Endodermal cell (in vitro differentiated cells): Measurements from ENCODE around the gene ABCB1. TPM values are rescaled to one million over a fixed set of nuclear protein-coding genes. Genes with fewer than 3 reads are reported as not detected.
A peak's percentile ranks its signal among the peaks of the same experiment; 100 is the strongest.

Experiments
- DNase-seq: peaks from one replicate; pipeline ENCODE4 v3.0.0-alpha.2; 2017
- H3K27ac ChIP-seq: 2 replicates; pipeline ENCODE4 v1.5.1; 2013; ENCODE audit warnings: mild to moderate bottlenecking, low read depth, low read length, moderate library complexity
- H3K27me3 ChIP-seq: 2 replicates; pipeline ENCODE4 v1.6.1; 2013; ENCODE audit warnings: mild to moderate bottlenecking, low read length, moderate library complexity; ENCODE audit not compliant: insufficient read depth, control insufficient read depth, poor library complexity, severe bottlenecking
- H3K36me3 ChIP-seq: 2 replicates; pipeline ENCODE4 v1.7.0; 2013; ENCODE audit warnings: mild to moderate bottlenecking, low read length, moderate library complexity; ENCODE audit not compliant: control insufficient read depth, insufficient read depth
- H3K4me1 ChIP-seq: one replicate; pipeline ENCODE4 v1.7.0; 2013; ENCODE audit warnings: low read length; ENCODE audit not compliant: control insufficient read depth, insufficient read depth
- H3K4me3 ChIP-seq: 2 replicates; pipeline ENCODE4 v1.5.1; 2013; ENCODE audit warnings: mild to moderate bottlenecking, low read length, moderate library complexity
- H3K9ac ChIP-seq: 2 replicates; pipeline ENCODE4 v1.6.1; 2013; ENCODE audit warnings: mild to moderate bottlenecking, low read length, moderate library complexity; ENCODE audit not compliant: poor library complexity, severe bottlenecking; ENCODE audit errors: extremely low read depth
- H3K9me3 ChIP-seq: 2 replicates; pipeline ENCODE4 v1.6.1; 2013; ENCODE audit warnings: mild to moderate bottlenecking, low read length, moderate library complexity; ENCODE audit not compliant: control insufficient read depth
- H3K27ac Mint-ChIP-seq: 2 replicates; pipeline ENCODE4 v1.8.0; 2020; ENCODE audit warnings: mixed read lengths
- H3K27me3 Mint-ChIP-seq: 2 replicates; pipeline ENCODE4 v1.8.0; 2021; ENCODE audit warnings: mild to moderate bottlenecking, mixed read lengths; ENCODE audit not compliant: insufficient read depth
- H3K36me3 Mint-ChIP-seq: 2 replicates; pipeline ENCODE4 v1.8.0; 2020; ENCODE audit warnings: low read depth, mixed read lengths
- H3K4me1 Mint-ChIP-seq: 2 replicates; pipeline ENCODE4 v1.8.0; 2020; ENCODE audit warnings: mixed read lengths
- H3K4me3 Mint-ChIP-seq: 2 replicates; pipeline ENCODE4 v1.8.0; 2020; ENCODE audit warnings: mild to moderate bottlenecking, moderate library complexity, mixed read lengths
- H3K9me3 Mint-ChIP-seq: 2 replicates; pipeline ENCODE4 v1.8.0; 2020; ENCODE audit warnings: mild to moderate bottlenecking, mixed read lengths
- CTCF ChIP-seq: fragments of 200-600 bp; sonication (generic); conservative IDR thresholded peaks from 2 replicates; pipeline ENCODE4 v1.5.0; 2021; ENCODE audit warnings: antibody characterized with exemption, mild to moderate bottlenecking
- WGBS, 2 experiments: methylation state at CpG; one replicate each; pipeline versions ENCODE4 v1.1.5 to v1.1.7; 2013; ENCODE audit warnings: missing lambda C conversion rate in 2 of 2, mixed read lengths in 1 of 2; ENCODE audit not compliant: insufficient coverage in 1 of 2, insufficient read length in 1 of 2; 5-methylcytosine and 5-hydroxymethylcytosine counted together
- total RNA-seq, 2 donors: library from RNA; stranded (reverse); fragmentation: NEBNext Ultra II Directional in 1 of 2; extraction: Animal tissue kit (Norgen Biotek cat#: 25700) in 1 of 2; gene quantifications; 2 replicates in 1 of 2; 3 replicates in 1 of 2; pipeline ENCODE4 v1.2.1, GENCODE V29; 2021

The ABCB1 gene
- total RNA-seq, 2 donors from 2014 or later, result 0.07 TPM; not detected in 1

- peaks cover 51% of the 10 kb centered on the region for H3K27me3 ChIP-seq
Observed at GRCh38 chr7:87476179-87476557, 124.5 kb downstream of the ABCB1 start.

GRCh38 chr7:87475359-87476178, 125.1 kb downstream of the ABCB1 start, which contains the start of gene ABCB4:
Gene ABCB4 (minus strand): TSS chr7:87475680. CDS start chr7:87475465, 215 bp downstream.
- Histone ChIP-seq H3K27me3 (peaks cover 51% of the 10 kb centered on the region), H3K9me3 (no peaks in the 10 kb centered on the region), H3K27ac (no peak within 1 kb of the TSS), H3K36me3 (no peaks in the 10 kb centered on the region), H3K9ac (no peak within 1 kb of the TSS), H3K4me1 (no peaks in the 10 kb centered on the region), H3K4me3 (peak within 1 kb of the TSS; percentile 68)
- peaks cover 8% of the 10 kb centered on the region for H3K4me1 Mint-ChIP-seq
- no peak for TF ChIP-seq CTCF
- H3K4me3 Mint-ChIP-seq, result peak within 1 kb of the TSS; percentile 50
- H3K27ac Mint-ChIP-seq, result no peak within 1 kb of the TSS
- 15 to 40% methylated on average over 25 to 80 of the region's 80 CpGs for WGBS, 2 experiments
- peaks cover 44% of the 10 kb centered on the region for H3K27me3 Mint-ChIP-seq
- DNase-seq, result peak; percentile 60
- no peaks in the 10 kb centered on the region for H3K9me3 Mint-ChIP-seq
- no peaks in the 10 kb centered on the region for H3K36me3 Mint-ChIP-seq

More at GRCh38 chr7:87476179-87476557, 124.5 kb downstream of the ABCB1 start:
- no peak for DNase-seq
- H3K9me3 ChIP-seq, result no peaks in the 10 kb centered on the region
- no peak overlapping the region for H3K9ac ChIP-seq
- Mint-ChIP-seq H3K4me1 (peaks cover 8% of the 10 kb centered on the region), H3K9me3 (no peaks in the 10 kb centered on the region), H3K27ac (no peak overlapping the region), H3K4me3 (peak overlapping the region; percentile 48), H3K36me3 (no peaks in the 10 kb centered on the region), H3K27me3 (peaks cover 44% of the 10 kb centered on the region)
- H3K27ac ChIP-seq, result no peak overlapping the region
- H3K4me3 ChIP-seq, result no peak overlapping the region
- no peaks in the 10 kb centered on the region for H3K36me3 ChIP-seq
- no peaks in the 10 kb centered on the region for H3K4me1 ChIP-seq
- no peak for TF ChIP-seq CTCF
- 82 to 94% methylated on average over 6 to 8 of the region's 8 CpGs for WGBS, 2 experiments

GRCh38 chr7:87474533-87475358, 125.9 kb downstream of the ABCB1 start:
- Histone ChIP-seq H3K9me3 (no peaks in the 10 kb centered on the region), H3K27me3 (peaks cover 51% of the 10 kb centered on the region), H3K4me3 (peak overlapping the region; percentile 68), H3K36me3 (no peaks in the 10 kb centered on the region), H3K9ac (no peak overlapping the region), H3K4me1 (no peaks in the 10 kb centered on the region), H3K27ac (no peak overlapping the region)
- DNase-seq, result no peak
- peak overlapping the region; percentile 50 for H3K4me3 Mint-ChIP-seq
- no peak overlapping the region for H3K27ac Mint-ChIP-seq
- 41 to 55% methylated on average over 11 to 13 of the region's 14 CpGs for WGBS, 2 experiments
- no peak for TF ChIP-seq CTCF
- H3K36me3 Mint-ChIP-seq, result no peaks in the 10 kb centered on the region
- peaks cover 8% of the 10 kb centered on the region for H3K4me1 Mint-ChIP-seq
- peaks cover 44% of the 10 kb centered on the region for H3K27me3 Mint-ChIP-seq
- no peaks in the 10 kb centered on the region for H3K9me3 Mint-ChIP-seq
